ENCODE data around the gene PIGA.
"Not testable (repeated sequence)": the region's sequence is repeated elsewhere in the genome, so short reads cannot be mapped to it uniquely, and the experiment has no call there.

PIGA gene

GRCh38 chrX:15320297-15320696 lies 15.0 kb downstream of the PIGA start:
- DNase-seq = no peak

- DNase-seq = no peak
Observed at GRCh38 chrX:15319075-15319474, 16.2 kb downstream of the PIGA start.

GRCh38 chrX:15315509-15315908 lies 19.8 kb downstream of the PIGA start, which contains the start of gene ASB11:
TSS of gene ASB11 (minus strand) at chrX:15315640. CDS start at chrX:15315605, 35 bp downstream.
- no peak for DNase-seq

GRCh38 chrX:15314472-15314871 lies 20.9 kb downstream of the PIGA start:
- DNase-seq = no peak

- DNase-seq = no peak
Observed at GRCh38 chrX:15311119-15311518, 24.2 kb downstream of the PIGA start.

- no peak for DNase-seq
Observed at GRCh38 chrX:15310117-15310516, 25.2 kb downstream of the PIGA start.

GRCh38 chrX:15305899-15306298 lies 29.4 kb downstream of the PIGA start:
- not testable (repeated sequence) for DNase-seq

GRCh38 chrX:15301924-15302323 lies 33.4 kb downstream of the PIGA start:
- DNase-seq = no peak

- no peak for DNase-seq
Observed at GRCh38 chrX:15299941-15300851, 35.1 kb downstream of the PIGA start.

- no peak for DNase-seq
Observed at GRCh38 chrX:15298780-15299179, 36.5 kb downstream of the PIGA start.

- no peak for DNase-seq
Observed at GRCh38 chrX:15298201-15298600, 37.1 kb downstream of the PIGA start.

GRCh38 chrX:15293451-15293850 lies 41.9 kb downstream of the PIGA start:
- DNase-seq = no peak

- no peak for DNase-seq
Observed at GRCh38 chrX:15292861-15293260, 42.5 kb downstream of the PIGA start.

GRCh38 chrX:15277604-15278003 lies 57.7 kb downstream of the PIGA start:
- DNase-seq = no peak

GRCh38 chrX:15274946-15275345 lies 60.4 kb downstream of the PIGA start:
- DNase-seq = no peak

- DNase-seq = not testable (repeated sequence)
Observed at GRCh38 chrX:15273275-15273674, 62.0 kb downstream of the PIGA start.

- DNase-seq = no peak
Observed at GRCh38 chrX:15271757-15272156, 63.6 kb downstream of the PIGA start.

- peak; percentile 7 for DNase-seq
Observed at GRCh38 chrX:15269618-15270521, 65.5 kb downstream of the PIGA start, which contains the start of gene ASB9. TSS of gene ASB9 (minus strand) at chrX:15270083. CDS start at chrX:15269874, 209 bp downstream.
